GM13977 (cell line): ENCODE measurements around the gene ADAMTSL3.

ENCODE experiments used
- DNase-seq: peaks from one replicate; pipeline ENCODE4 v3.0.0; 2012; ENCODE audit warnings: low spot score
- CTCF ChIP-seq: IDR thresholded peaks from 2 replicates; pipeline ENCODE4 v1.5.1; 2012; ENCODE audit warnings: mild to moderate bottlenecking, control low read depth; ENCODE audit not compliant: insufficient read depth; ENCODE audit errors: extremely low read depth, missing control alignments
- in situ Hi-C: fragments of 300-500 bp; cut with MboI; formaldehyde crosslinking; loops from one replicate; pipeline ENCODE4 v1.12.0; 2022; ENCODE audit warnings: low sequenced_read_pairs, low pct_unique_long_range_greater_than_20kb, mixed read lengths, inconsistent platforms; ENCODE audit not compliant: unreplicated experiment

ADAMTSL3 gene

GRCh38 chr15:83928392-83928734, 274.4 kb downstream of the ADAMTSL3 start:
- in situ Hi-C loops, result no loop called here
- no peak for TF ChIP-seq CTCF
- DNase-seq, result peak; percentile 55

GRCh38 chr15:83928878-83929418, 275.0 kb downstream of the ADAMTSL3 start:
- no peak for DNase-seq
- in situ Hi-C loops, result no loop called here

GRCh38 chr15:83929619-83930018, 275.7 kb downstream of the ADAMTSL3 start:
- no peak for DNase-seq
- TF ChIP-seq CTCF, result no peak
- in situ Hi-C loops, result no loop called here

More at GRCh38 chr15:83928878-83929418, 275.0 kb downstream of the ADAMTSL3 start:
- TF ChIP-seq CTCF, result no peak

- DNase-seq, result no peak
- in situ Hi-C loops, result no loop called here
- TF ChIP-seq CTCF, result no peak
Observed at GRCh38 chr15:83930392-83931212, 276.7 kb downstream of the ADAMTSL3 start.

- no peak for TF ChIP-seq CTCF
- in situ Hi-C loops, result no loop called here
- DNase-seq, result no peak
Observed at GRCh38 chr15:83935774-83936173, 281.9 kb downstream of the ADAMTSL3 start.

GRCh38 chr15:83940136-83940535, 286.2 kb downstream of the ADAMTSL3 start:
- in situ Hi-C loops, result no loop called here
- no peak for DNase-seq
- no peak for TF ChIP-seq CTCF
